GM23338 (cell line): ENCODE data around the gene PRLH. TPM values are rescaled to one million over a fixed set of nuclear protein-coding genes. Genes with fewer than 3 reads are reported as not detected.
A peak's percentile ranks its signal among the peaks of the same experiment; 100 is the strongest.

Experiments
- ATAC-seq: fragments of 200-7000 bp; cut with Tn5 transposase; 3 replicates; pipeline ENCODE4 v1.9.1; 2020
- DNase-seq: peaks from one replicate; pipeline ENCODE4 v3.0.0-alpha.2; 2015; ENCODE audit warnings: low spot score
- H2AFZ ChIP-seq: fragments of 200-600 bp; sonication (generic); 2 replicates; pipeline ENCODE4 v1.8.0; 2016; ENCODE audit warnings: antibody characterized with exemption, mild to moderate bottlenecking, moderate library complexity
- H3F3A ChIP-seq: fragments of 200-600 bp; sonication (generic); replicated peaks from 2 replicates; pipeline ENCODE4 v1.8.0; 2017; ENCODE audit warnings: antibody characterized with exemption, mixed run types, low read depth
- H3K27ac ChIP-seq: fragments of 200-600 bp; sonication (generic); 2 replicates; pipeline ENCODE4 v1.6.1; 2016; ENCODE audit warnings: low read depth
- H3K27me3 ChIP-seq: fragments of 200-600 bp; sonication (generic); 2 replicates; pipeline ENCODE4 v1.8.0; 2016; ENCODE audit warnings: mild to moderate bottlenecking, mixed run types, moderate library complexity; ENCODE audit not compliant: insufficient read depth
- H3K36me3 ChIP-seq: fragments of 200-600 bp; sonication (generic); 2 replicates; pipeline ENCODE4 v1.8.0; 2016; ENCODE audit warnings: mild to moderate bottlenecking; ENCODE audit not compliant: insufficient read depth
- H3K4me1 ChIP-seq: fragments of 200-600 bp; sonication (generic); 2 replicates; pipeline ENCODE4 v1.8.0; 2016; ENCODE audit warnings: mild to moderate bottlenecking, moderate library complexity; ENCODE audit not compliant: insufficient read depth
- H3K4me2 ChIP-seq: fragments of 200-600 bp; sonication (generic); 2 replicates; pipeline ENCODE4 v1.7.1; 2017; ENCODE audit warnings: mixed run types
- H3K4me3 ChIP-seq: fragments of 200-600 bp; sonication (generic); 2 replicates; pipeline ENCODE4 v1.6.1; 2016; ENCODE audit warnings: mixed run types
- H3K79me2 ChIP-seq: fragments of 200-600 bp; sonication (generic); replicated peaks from 2 replicates; pipeline ENCODE4 v1.8.0; 2017; ENCODE audit warnings: mild to moderate bottlenecking; ENCODE audit not compliant: insufficient read depth
- H3K9me2 ChIP-seq: fragments of 200-600 bp; sonication (generic); 2 replicates; pipeline ENCODE4 v1.8.0; 2017; ENCODE audit not compliant: insufficient read depth
- H4K20me1 ChIP-seq: fragments of 200-600 bp; sonication (generic); replicated peaks from 2 replicates; pipeline ENCODE4 v1.8.0; 2017; ENCODE audit warnings: mild to moderate bottlenecking; ENCODE audit not compliant: insufficient read depth
- H3K27ac Mint-ChIP-seq: 2 replicates; pipeline ENCODE4 v1.8.0; 2020; ENCODE audit warnings: inconsistent platforms, mild to moderate bottlenecking, moderate library complexity, mixed read lengths
- H3K27me3 Mint-ChIP-seq: 3 replicates; pipeline ENCODE4 v1.8.0; 2022; ENCODE audit warnings: low read depth, mild to moderate bottlenecking, moderate library complexity, mixed read lengths, inconsistent platforms; ENCODE audit not compliant: insufficient read depth, poor library complexity
- H3K36me3 Mint-ChIP-seq: 3 replicates; pipeline ENCODE4 v1.8.0; 2021; ENCODE audit warnings: low read depth, mild to moderate bottlenecking, inconsistent platforms, moderate library complexity, mixed read lengths
- H3K4me1 Mint-ChIP-seq: 3 replicates; pipeline ENCODE4 v1.8.0; 2020; ENCODE audit warnings: mild to moderate bottlenecking, inconsistent platforms, mixed read lengths
- H3K4me3 Mint-ChIP-seq: 3 replicates; pipeline ENCODE4 v1.8.0; 2021; ENCODE audit warnings: moderate library complexity, mild to moderate bottlenecking, inconsistent platforms, mixed read lengths
- H3K9me3 Mint-ChIP-seq: 3 replicates; pipeline ENCODE4 v1.8.0; 2020; ENCODE audit warnings: moderate library complexity, mild to moderate bottlenecking, inconsistent platforms, mixed read lengths
- CREB1 ChIP-seq: fragments of 250-450 bp; sonication (Bioruptor Pico); IDR thresholded peaks from 2 replicates; pipeline ENCODE4 v1.5.0; 2020; ENCODE audit warnings: low read depth, mild to moderate bottlenecking, moderate library complexity
- EZH2phosphoT487 ChIP-seq: fragments of 200-600 bp; sonication (generic); IDR thresholded peaks from one replicate; pipeline ENCODE4 v1.8.1; 2018; ENCODE audit warnings: antibody characterized with exemption; ENCODE audit not compliant: unreplicated experiment
- ZNF114 ChIP-seq: fragments of 250-450 bp; sonication (Bioruptor Pico); IDR thresholded peaks from 2 replicates; pipeline ENCODE4 v1.5.0; 2020; ENCODE audit warnings: mild to moderate bottlenecking, moderate library complexity
- ZNF331 ChIP-seq: fragments of 250-450 bp; sonication (Bioruptor Pico); IDR thresholded peaks from 2 replicates; pipeline ENCODE4 v1.5.0; 2020; ENCODE audit warnings: low read depth, mild to moderate bottlenecking, moderate library complexity
- polyA plus RNA-seq: library from polyadenylated mRNA; unstranded; fragments of >200 nt; fragmentation: Nextera tagmentation; extraction: Ambion mirVana; gene quantifications from 2 replicates; pipeline ENCODE4 v1.2.1, GENCODE V29; 2016
- total RNA-seq: library from RNA; depleted of rRNA; stranded (reverse); fragments of >200 nt; shearing (Covaris generic); gene quantifications from 2 replicates; pipeline ENCODE4 v1.2.3, GENCODE V29; 2014
- TF ChIP-seq, protein P1 (sequence below): IDR thresholded peaks from 2 replicates; pipeline ENCODE4 v1.6.1; 2016; ENCODE audit warnings: antibody characterized with exemption
- TF ChIP-seq, protein P2 (sequence below): fragments of 250-450 bp; sonication (Bioruptor Pico); IDR thresholded peaks from 2 replicates; pipeline ENCODE4 v1.5.0; 2020; ENCODE audit warnings: mild to moderate bottlenecking, moderate library complexity
- TF ChIP-seq, protein P3 (sequence below): IDR thresholded peaks from one replicate; pipeline ENCODE4 v1.6.1; 2018; ENCODE audit warnings: antibody characterized with exemption; ENCODE audit not compliant: unreplicated experiment
- TF ChIP-seq, protein P4 (sequence below), 2 experiments: fragments of 200-600 bp in 1 of 2; sonication (generic) in 1 of 2; conservative IDR thresholded peaks; 2 replicates each; pipeline versions ENCODE4 v1.5.1 to v1.6.1; 2016 to 2017; ENCODE audit warnings: antibody characterized with exemption in 2 of 2, low read depth in 2 of 2, mild to moderate bottlenecking in 2 of 2, moderate library complexity in 1 of 2

Gene PRLH
- total and polyA plus RNA-seq, 2 experiments from 2014 or later, result not detected

DNA sequence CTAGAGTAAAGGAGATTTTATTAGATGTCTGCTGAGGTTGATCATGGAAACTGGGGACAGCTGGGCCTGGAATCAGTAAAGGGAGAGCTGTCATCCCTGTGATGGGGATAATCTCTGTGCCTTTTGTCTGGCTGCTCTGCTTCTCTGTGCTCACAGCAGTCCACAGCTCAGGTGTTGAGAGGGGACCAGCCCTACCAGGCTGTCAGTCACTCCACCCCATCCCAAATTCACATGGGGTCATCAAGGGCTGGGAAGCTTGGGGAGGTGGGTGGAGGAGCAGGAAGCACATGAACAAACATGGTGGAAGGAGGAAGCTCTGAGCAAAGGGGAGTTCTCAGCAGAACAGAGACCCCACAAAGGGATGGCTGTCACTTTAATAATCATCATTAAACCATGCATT, 47.3 kb downstream of the PRLH start:
- Mint-ChIP-seq H3K4me3 (no peak overlapping the region), H3K9me3 (peaks cover 3% of the 10 kb centered on the region), H3K4me1 (peaks cover 46% of the 10 kb centered on the region), H3K27ac (peak overlapping the region; percentile 85), H3K36me3 (peaks cover 4% of the 10 kb centered on the region), H3K27me3 (peaks cover 26% of the 10 kb centered on the region)
- Histone ChIP-seq H3K4me3 (no peak overlapping the region), H3F3A (peaks cover 8% of the 10 kb centered on the region; the same call in 1 of the 2 replicates), H3K27ac (peak overlapping the region; percentile 91), H2AFZ (no peak overlapping the region), H3K4me1 (peaks cover 35% of the 10 kb centered on the region), H3K36me3 (no peaks in the 10 kb centered on the region), H4K20me1 (no peaks in the 10 kb centered on the region), H3K79me2 (no peaks in the 10 kb centered on the region), H3K27me3 (no peaks in the 10 kb centered on the region), H3K4me2 (0 out of 2 replicates have a peak overlapping the region, but pooled peaks have one; percentile 7), H3K9me2 (peaks cover 8% of the 10 kb centered on the region; the same call in 1 of the 2 replicates)
- TF ChIP-seq, protein P1, sequence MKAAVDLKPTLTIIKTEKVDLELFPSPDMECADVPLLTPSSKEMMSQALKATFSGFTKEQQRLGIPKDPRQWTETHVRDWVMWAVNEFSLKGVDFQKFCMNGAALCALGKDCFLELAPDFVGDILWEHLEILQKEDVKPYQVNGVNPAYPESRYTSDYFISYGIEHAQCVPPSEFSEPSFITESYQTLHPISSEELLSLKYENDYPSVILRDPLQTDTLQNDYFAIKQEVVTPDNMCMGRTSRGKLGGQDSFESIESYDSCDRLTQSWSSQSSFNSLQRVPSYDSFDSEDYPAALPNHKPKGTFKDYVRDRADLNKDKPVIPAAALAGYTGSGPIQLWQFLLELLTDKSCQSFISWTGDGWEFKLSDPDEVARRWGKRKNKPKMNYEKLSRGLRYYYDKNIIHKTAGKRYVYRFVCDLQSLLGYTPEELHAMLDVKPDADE, result no peak
- peak; percentile 22 for ATAC-seq
- DNase-seq, result no peak

DNA sequence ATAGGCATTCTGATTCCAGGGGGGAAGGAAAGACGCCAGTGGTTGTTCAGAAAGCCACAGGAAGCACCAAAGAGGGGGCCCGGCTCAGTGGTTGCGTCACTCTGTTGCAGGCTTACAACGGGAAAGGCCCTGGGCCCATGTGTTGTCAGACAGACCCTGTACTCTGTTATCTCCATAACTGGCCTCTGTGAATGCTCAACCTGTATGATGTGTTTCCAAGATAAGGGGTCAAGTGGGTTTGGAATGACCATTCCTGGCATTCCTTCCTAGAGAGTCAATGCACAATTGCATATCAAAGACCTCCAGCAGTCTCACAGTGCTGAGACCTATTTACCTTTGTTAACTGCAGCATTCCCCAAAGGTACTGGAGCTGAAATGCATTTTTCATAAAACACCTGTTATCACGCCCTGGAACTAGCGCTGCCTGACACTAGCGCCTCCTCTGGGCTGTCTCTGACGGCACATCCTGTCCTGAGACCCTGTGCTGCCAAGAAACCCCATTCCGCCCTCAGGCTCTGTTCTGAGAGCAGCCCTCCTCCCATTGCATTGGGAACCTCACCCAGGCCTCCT, 47.9 kb downstream of the PRLH start:
- no peaks in the 10 kb centered on the region; the same call in 1 of the 3 replicates for H3K9me3 Mint-ChIP-seq
- peak; percentile 90 for ATAC-seq
- TF ChIP-seq EZH2phosphoT487 (no peak), CREB1 (CRISPR knock-in tag) (peak; percentile 69), ZNF114 (CRISPR knock-in tag) (no peak), ZNF331 (CRISPR knock-in tag) (no peak)
- TF ChIP-seq, protein P2, sequence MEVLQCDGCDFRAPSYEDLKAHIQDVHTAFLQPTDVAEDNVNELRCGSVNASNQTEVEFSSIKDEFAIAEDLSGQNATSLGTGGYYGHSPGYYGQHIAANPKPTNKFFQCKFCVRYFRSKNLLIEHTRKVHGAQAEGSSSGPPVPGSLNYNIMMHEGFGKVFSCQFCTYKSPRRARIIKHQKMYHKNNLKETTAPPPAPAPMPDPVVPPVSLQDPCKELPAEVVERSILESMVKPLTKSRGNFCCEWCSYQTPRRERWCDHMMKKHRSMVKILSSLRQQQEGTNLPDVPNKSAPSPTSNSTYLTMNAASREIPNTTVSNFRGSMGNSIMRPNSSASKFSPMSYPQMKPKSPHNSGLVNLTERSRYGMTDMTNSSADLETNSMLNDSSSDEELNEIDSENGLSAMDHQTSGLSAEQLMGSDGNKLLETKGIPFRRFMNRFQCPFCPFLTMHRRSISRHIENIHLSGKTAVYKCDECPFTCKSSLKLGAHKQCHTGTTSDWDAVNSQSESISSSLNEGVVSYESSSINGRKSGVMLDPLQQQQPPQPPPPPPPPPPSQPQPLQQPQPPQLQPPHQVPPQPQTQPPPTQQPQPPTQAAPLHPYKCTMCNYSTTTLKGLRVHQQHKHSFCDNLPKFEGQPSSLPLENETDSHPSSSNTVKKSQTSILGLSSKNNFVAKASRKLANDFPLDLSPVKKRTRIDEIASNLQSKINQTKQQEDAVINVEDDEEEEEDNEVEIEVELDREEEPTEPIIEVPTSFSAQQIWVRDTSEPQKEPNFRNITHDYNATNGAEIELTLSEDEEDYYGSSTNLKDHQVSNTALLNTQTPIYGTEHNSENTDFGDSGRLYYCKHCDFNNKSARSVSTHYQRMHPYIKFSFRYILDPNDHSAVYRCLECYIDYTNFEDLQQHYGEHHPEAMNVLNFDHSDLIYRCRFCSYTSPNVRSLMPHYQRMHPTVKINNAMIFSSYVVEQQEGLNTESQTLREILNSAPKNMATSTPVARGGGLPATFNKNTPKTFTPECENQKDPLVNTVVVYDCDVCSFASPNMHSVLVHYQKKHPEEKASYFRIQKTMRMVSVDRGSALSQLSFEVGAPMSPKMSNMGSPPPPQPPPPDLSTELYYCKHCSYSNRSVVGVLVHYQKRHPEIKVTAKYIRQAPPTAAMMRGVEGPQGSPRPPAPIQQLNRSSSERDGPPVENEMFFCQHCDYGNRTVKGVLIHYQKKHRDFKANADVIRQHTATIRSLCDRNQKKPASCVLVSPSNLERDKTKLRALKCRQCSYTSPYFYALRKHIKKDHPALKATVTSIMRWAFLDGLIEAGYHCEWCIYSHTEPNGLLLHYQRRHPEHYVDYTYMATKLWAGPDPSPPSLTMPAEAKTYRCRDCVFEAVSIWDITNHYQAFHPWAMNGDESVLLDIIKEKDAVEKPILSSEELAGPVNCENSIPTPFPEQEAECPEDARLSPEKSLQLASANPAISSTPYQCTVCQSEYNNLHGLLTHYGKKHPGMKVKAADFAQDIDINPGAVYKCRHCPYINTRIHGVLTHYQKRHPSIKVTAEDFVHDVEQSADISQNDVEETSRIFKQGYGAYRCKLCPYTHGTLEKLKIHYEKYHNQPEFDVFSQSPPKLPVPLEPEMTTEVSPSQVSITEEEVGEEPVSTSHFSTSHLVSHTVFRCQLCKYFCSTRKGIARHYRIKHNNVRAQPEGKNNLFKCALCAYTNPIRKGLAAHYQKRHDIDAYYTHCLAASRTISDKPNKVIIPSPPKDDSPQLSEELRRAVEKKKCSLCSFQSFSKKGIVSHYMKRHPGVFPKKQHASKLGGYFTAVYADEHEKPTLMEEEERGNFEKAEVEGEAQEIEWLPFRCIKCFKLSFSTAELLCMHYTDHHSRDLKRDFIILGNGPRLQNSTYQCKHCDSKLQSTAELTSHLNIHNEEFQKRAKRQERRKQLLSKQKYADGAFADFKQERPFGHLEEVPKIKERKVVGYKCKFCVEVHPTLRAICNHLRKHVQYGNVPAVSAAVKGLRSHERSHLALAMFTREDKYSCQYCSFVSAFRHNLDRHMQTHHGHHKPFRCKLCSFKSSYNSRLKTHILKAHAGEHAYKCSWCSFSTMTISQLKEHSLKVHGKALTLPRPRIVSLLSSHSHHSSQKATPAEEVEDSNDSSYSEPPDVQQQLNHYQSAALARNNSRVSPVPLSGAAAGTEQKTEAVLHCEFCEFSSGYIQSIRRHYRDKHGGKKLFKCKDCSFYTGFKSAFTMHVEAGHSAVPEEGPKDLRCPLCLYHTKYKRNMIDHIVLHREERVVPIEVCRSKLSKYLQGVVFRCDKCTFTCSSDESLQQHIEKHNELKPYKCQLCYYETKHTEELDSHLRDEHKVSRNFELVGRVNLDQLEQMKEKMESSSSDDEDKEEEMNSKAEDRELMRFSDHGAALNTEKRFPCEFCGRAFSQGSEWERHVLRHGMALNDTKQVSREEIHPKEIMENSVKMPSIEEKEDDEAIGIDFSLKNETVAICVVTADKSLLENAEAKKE (CRISPR knock-in tag), result peak; percentile 92
- TF ChIP-seq, protein P3, sequence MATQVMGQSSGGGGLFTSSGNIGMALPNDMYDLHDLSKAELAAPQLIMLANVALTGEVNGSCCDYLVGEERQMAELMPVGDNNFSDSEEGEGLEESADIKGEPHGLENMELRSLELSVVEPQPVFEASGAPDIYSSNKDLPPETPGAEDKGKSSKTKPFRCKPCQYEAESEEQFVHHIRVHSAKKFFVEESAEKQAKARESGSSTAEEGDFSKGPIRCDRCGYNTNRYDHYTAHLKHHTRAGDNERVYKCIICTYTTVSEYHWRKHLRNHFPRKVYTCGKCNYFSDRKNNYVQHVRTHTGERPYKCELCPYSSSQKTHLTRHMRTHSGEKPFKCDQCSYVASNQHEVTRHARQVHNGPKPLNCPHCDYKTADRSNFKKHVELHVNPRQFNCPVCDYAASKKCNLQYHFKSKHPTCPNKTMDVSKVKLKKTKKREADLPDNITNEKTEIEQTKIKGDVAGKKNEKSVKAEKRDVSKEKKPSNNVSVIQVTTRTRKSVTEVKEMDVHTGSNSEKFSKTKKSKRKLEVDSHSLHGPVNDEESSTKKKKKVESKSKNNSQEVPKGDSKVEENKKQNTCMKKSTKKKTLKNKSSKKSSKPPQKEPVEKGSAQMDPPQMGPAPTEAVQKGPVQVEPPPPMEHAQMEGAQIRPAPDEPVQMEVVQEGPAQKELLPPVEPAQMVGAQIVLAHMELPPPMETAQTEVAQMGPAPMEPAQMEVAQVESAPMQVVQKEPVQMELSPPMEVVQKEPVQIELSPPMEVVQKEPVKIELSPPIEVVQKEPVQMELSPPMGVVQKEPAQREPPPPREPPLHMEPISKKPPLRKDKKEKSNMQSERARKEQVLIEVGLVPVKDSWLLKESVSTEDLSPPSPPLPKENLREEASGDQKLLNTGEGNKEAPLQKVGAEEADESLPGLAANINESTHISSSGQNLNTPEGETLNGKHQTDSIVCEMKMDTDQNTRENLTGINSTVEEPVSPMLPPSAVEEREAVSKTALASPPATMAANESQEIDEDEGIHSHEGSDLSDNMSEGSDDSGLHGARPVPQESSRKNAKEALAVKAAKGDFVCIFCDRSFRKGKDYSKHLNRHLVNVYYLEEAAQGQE, result no peak
- TF ChIP-seq, protein P4, sequence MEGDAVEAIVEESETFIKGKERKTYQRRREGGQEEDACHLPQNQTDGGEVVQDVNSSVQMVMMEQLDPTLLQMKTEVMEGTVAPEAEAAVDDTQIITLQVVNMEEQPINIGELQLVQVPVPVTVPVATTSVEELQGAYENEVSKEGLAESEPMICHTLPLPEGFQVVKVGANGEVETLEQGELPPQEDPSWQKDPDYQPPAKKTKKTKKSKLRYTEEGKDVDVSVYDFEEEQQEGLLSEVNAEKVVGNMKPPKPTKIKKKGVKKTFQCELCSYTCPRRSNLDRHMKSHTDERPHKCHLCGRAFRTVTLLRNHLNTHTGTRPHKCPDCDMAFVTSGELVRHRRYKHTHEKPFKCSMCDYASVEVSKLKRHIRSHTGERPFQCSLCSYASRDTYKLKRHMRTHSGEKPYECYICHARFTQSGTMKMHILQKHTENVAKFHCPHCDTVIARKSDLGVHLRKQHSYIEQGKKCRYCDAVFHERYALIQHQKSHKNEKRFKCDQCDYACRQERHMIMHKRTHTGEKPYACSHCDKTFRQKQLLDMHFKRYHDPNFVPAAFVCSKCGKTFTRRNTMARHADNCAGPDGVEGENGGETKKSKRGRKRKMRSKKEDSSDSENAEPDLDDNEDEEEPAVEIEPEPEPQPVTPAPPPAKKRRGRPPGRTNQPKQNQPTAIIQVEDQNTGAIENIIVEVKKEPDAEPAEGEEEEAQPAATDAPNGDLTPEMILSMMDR (conservative IDR thresholded peaks at IDR 0.05; ENCODE audit: low read depth in 2 of 2), result peak; percentile 77 to 80

More for the DNA sequence above, 47.9 kb downstream of the PRLH start:
- H3K4me3 Mint-ChIP-seq, result peak overlapping the region; percentile 20; the same call in 2 of the 3 replicates
- H3K27ac Mint-ChIP-seq, result peak overlapping the region; percentile 92
- H3K4me1 ChIP-seq, result peaks cover 35% of the 10 kb centered on the region
- H3K27ac ChIP-seq, result peak overlapping the region; percentile 94
- peaks cover 8% of the 10 kb centered on the region; the same call in 1 of the 2 replicates for H3F3A ChIP-seq
- peak overlapping the region; percentile 54; the same call in 1 of the 2 replicates for H3K4me2 ChIP-seq
- no peaks in the 10 kb centered on the region for H3K36me3 Mint-ChIP-seq
- peaks cover 22% of the 10 kb centered on the region for H3K27me3 Mint-ChIP-seq
- peak; percentile 92 for DNase-seq
- no peaks in the 10 kb centered on the region for H3K79me2 ChIP-seq
- H3K36me3 ChIP-seq, result no peaks in the 10 kb centered on the region
- H3K27me3 ChIP-seq, result no peaks in the 10 kb centered on the region
- peaks cover 8% of the 10 kb centered on the region; the same call in 1 of the 2 replicates for H3K9me2 ChIP-seq
- 0 out of 2 replicates have a peak overlapping the region, but pooled peaks have one; percentile 13 for H3K4me3 ChIP-seq
- H2AFZ ChIP-seq, result no peak overlapping the region
- peaks cover 46% of the 10 kb centered on the region for H3K4me1 Mint-ChIP-seq
- H4K20me1 ChIP-seq, result no peaks in the 10 kb centered on the region
